Measurements from ENCODE around the gene ACBD5. TPM values are rescaled to one million over a fixed set of nuclear protein-coding genes. Genes with fewer than 3 reads are reported as not detected.
A peak's percentile ranks its signal among the peaks of the same experiment; 100 is the strongest.

Gene ACBD5
- total RNA-seq, 2 donors from 2014 or later, result 11.1 to 16.8 TPM

DNA sequence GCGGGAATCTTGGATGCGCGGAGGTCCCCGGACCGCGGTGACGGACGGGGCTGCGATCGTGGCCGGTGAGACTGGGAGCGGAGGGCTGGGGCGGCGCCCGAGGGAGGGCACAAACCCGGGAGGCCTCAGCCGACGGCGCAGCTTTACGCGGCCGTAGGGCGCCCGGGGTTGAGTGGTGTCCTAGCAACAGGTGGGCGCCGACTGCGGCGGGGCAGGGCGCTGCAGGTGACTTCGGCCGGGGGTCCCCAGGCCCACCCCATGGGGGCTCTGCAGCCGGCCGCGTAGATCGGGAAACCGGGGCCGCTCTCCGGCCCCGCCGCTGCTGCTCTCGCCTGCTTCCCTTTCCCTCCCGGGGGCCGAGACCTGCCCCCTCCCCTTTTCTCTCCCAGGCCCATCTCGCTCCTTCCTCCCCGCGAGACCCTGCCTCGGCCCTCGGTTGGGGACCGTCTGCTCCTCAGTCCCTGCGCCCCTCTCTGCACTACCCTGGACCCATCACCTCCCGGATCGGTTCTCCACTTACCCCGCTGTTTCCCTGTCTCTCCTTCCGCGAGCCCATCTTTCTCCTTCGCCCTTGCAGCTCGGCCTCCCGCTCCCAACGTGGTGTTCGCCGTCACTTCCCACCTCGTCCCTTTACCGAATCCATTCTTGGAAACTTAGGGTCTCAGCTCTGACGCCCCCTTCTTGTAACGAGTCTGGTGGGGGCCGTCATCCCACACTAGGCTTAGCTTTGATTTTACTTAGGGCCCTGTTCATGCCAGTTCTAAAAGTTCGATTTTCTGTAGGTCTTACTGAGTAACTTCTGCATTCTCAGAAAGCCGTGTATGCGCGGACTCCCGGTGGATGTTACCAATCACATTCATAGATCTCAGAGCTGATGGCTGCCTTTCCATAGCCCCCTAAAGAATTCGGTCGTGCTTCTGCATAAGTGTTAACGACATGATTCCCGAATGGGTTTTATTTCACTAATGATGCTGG lies 18.5 kb upstream of the ACBD5 start:
- Histone ChIP-seq H3K27ac (no peak overlapping the region), H3K9me3 (no peaks in the 10 kb centered on the region), H3K4me1 (ENCODE audit: control insufficient read depth in 1 of 2, low read depth in 2 of 2) (peaks cover 0 to 11% of the 10 kb centered on the region in 2 donors), H3K27me3 (replicated peaks; ENCODE audit: insufficient read depth) (no peaks in the 10 kb centered on the region), H3K4me3 (peak overlapping the region; percentile 66), H3K36me3 (no peaks in the 10 kb centered on the region)
- ATAC-seq (ENCODE audit: insufficient number of reproducible peaks, low FRiP score, low read depth) (no peak), DNase-seq (ENCODE audit: low spot score) (no peak)
- TF ChIP-seq, protein P1, sequence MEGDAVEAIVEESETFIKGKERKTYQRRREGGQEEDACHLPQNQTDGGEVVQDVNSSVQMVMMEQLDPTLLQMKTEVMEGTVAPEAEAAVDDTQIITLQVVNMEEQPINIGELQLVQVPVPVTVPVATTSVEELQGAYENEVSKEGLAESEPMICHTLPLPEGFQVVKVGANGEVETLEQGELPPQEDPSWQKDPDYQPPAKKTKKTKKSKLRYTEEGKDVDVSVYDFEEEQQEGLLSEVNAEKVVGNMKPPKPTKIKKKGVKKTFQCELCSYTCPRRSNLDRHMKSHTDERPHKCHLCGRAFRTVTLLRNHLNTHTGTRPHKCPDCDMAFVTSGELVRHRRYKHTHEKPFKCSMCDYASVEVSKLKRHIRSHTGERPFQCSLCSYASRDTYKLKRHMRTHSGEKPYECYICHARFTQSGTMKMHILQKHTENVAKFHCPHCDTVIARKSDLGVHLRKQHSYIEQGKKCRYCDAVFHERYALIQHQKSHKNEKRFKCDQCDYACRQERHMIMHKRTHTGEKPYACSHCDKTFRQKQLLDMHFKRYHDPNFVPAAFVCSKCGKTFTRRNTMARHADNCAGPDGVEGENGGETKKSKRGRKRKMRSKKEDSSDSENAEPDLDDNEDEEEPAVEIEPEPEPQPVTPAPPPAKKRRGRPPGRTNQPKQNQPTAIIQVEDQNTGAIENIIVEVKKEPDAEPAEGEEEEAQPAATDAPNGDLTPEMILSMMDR (IDR thresholded peaks at IDR 0.05), result no peak

DNA sequence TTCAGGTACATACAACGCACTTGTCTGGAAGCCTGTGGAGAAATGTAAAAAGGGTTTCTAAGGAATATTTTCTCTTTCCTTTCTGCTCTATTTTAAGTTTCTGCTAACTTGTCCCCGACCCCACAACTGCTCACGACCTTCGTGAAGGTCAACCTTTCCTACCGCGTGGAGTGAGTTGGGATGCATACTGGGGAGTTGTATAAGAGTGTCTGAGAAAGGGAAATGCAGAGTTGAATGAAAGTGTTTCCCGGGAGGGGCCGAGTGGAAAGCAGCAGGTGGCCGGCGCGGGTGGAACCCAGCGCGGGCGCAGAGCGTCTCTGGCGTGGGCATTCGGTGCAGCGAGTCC lies 17.9 kb upstream of the ACBD5 start:
- TF ChIP-seq, protein P1 (IDR thresholded peaks at IDR 0.05), result no peak
- Histone ChIP-seq H3K36me3 (no peaks in the 10 kb centered on the region), H3K27me3 (replicated peaks; ENCODE audit: insufficient read depth) (no peaks in the 10 kb centered on the region), H3K27ac (no peak overlapping the region), H3K4me3 (peak overlapping the region; percentile 66), H3K9me3 (no peaks in the 10 kb centered on the region), H3K4me1 (ENCODE audit: control insufficient read depth in 1 of 2, low read depth in 2 of 2) (peaks cover 0 to 11% of the 10 kb centered on the region in 2 donors)
- DNase-seq (ENCODE audit: low spot score) (no peak), ATAC-seq (ENCODE audit: insufficient number of reproducible peaks, low FRiP score, low read depth) (no peak)

DNA sequence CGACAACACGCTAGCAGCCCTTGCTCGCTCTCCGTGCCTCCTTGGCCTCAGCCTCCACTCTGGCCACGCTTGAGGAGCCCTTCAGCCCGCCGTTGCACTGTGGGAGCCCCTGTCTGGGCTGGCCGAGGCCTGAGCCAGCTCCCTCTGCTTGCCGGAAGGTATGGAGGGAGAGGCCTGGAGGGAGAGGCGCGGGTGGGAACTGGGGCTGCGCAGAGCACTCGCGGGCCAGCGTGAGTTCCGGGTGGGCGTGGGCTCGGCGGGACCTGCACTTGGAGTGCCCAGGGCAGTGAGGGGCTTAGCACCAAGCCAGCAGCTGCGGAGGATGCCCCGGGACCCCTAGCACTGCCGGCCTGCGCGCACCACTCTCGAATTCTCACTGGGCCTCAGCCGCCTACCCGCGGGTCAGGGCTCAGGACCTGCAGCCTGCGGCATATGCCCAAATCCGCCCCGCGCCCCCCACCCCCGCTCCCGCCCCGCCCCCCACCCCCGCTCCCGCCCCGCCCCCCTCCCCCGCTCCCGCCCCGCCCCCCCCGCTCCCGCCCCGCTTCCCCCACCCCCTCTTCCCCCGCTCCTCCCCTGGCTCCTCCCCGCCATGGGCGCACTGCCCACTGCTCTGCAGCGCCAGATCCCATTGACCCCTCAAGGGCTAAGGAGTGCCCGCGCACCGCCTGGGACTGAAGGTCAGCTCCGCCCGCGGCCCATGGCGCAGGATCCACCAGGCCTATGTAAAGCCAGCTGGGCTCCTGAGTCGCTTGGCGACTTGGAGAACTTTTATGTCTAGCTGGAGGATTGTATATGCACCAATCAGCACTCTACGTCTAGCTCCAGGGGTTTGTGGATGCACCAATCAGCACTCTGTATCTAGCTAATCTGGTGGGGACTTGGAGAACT lies 15.9 kb upstream of the ACBD5 start:
- TF ChIP-seq, protein P1 (IDR thresholded peaks at IDR 0.05), result no peak
- DNase-seq (ENCODE audit: low spot score) (no peak), ATAC-seq (ENCODE audit: insufficient number of reproducible peaks, low FRiP score, low read depth) (no peak)
- H3K9me3 ChIP-seq, result no peaks in the 10 kb centered on the region
- H3K4me1 ChIP-seq (ENCODE audit: control insufficient read depth in 1 of 2, low read depth in 2 of 2), result peaks cover 0 to 11% of the 10 kb centered on the region in 2 donors
- no peak overlapping the region for H3K4me3 ChIP-seq
- no peak overlapping the region for H3K27ac ChIP-seq
- no peaks in the 10 kb centered on the region for H3K36me3 ChIP-seq
- H3K27me3 ChIP-seq (replicated peaks; ENCODE audit: insufficient read depth), result no peaks in the 10 kb centered on the region

DNA sequence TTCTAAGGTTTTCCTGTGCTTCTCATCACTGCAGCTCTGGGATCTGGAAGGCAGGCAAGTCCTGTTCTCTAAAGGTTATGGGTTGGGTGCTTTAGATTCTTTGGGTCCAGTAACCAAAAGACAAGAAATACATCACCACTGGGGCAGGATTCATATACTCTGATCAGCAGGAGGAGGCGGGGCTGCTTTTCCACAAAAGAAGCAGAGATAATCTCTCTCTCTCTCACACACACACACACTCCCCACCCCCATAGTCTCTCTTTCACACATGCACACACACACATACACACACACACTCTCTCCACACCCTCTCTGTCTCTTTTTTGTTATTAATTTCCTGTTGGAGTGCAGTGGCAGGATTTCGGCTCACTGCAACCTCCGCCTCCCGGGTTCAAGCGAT lies 13.0 kb upstream of the ACBD5 start:
- H3K36me3 ChIP-seq, result no peaks in the 10 kb centered on the region
- no peak for ATAC-seq (ENCODE audit: insufficient number of reproducible peaks, low FRiP score, low read depth)
- H3K27ac ChIP-seq, result no peak overlapping the region

More for the DNA sequence above, 13.0 kb upstream of the ACBD5 start:
- H3K4me1 ChIP-seq (ENCODE audit: control insufficient read depth in 1 of 2, low read depth in 2 of 2), result peaks cover 0 to 3% of the 10 kb centered on the region in 2 donors
- TF ChIP-seq, protein P1 (IDR thresholded peaks at IDR 0.05), result no peak
- no peak for DNase-seq (ENCODE audit: low spot score)
- no peaks in the 10 kb centered on the region for H3K27me3 ChIP-seq (replicated peaks; ENCODE audit: insufficient read depth)
- no peaks in the 10 kb centered on the region for H3K9me3 ChIP-seq
- H3K4me3 ChIP-seq, result no peak overlapping the region

Measured in thoracic aorta (tissue), 2 donors.